M059J (cell line): ENCODE measurements around the gene HLA-DPA1. TPM values are rescaled to one million over a fixed set of nuclear protein-coding genes. Genes with fewer than 3 reads are reported as not detected.
A peak's percentile ranks its signal among the peaks of the same experiment; 100 is the strongest.

Experiments
- DNase-seq: peaks from one replicate; pipeline ENCODE4 v3.0.0-alpha.2; 2012; ENCODE audit warnings: low read depth
- total RNA-seq: library from RNA; depleted of rRNA; stranded (reverse); fragments of >200 nt; shearing (Covaris generic); gene quantifications from 2 replicates; pipeline ENCODE4 v1.2.3, GENCODE V29; 2014

Gene HLA-DPA1
- total RNA-seq, 1 experiment from 2014 or later = 2.0 TPM

DNA sequence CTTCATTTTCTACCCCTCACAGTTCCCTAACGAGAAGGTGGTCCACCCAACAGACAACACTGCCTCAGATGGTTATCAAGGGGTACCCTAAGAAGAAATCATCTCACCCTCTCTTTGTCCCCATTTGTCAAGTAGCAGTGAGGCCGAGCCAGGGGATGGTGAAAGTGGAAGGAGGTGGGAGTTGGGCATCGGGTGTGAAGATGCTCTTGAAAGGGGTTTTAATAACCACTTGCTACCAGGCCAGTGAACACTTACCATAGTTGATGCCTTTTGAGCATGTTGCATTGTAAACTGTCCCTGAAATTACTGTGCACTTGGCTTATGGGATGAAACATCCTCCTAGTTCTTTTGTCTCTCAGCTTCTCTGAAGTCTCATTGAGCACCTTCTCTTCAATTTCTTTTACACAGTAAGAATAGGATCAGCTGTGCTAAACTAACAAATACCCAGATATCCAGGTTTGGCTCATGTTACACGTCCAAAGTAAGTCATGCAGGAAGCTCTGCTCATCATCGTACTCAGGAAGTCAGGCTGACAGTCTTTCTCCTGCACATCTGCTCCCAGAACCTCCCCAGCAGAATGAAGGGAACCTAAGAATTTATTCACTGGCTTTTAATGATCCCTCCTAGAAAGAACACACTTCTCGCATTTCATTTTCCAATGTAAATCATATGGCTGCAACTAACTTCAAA lies 15.6 kb upstream of the HLA-DPA1 start:
- DNase-seq = no peak

DNA sequence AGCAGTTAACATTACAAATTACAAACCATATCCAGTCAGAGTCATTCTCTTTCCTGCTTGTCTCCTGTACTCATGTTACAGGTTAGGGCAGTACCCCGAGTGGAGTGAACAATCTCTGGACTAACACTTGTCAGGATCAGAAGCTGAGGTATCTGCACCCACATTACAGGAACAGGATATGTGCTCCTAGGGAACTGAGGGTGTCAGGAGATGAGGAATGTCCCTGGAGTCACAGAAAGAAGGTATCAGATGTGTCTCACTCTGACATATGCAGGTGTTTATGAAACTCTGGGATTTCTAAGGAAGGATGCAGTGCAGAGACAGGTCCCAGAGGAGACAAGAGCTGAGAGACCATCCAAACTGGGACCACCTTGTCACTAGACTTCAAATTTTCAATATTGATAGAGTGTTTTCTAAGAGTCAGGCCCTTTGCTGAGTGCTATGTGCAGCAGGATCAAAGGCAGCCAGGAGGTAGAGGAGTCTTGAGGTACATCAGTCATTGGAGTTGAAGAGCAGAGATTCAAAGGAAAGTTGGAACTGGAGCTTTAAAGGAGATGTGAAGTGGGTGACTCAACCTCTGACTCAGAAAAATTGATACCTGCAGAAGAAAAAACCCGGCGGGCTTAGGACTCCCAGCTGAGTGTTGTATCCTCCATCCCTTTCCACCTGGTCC lies 14.9 kb upstream of the HLA-DPA1 start:
- DNase-seq = peak; percentile 30

DNA sequence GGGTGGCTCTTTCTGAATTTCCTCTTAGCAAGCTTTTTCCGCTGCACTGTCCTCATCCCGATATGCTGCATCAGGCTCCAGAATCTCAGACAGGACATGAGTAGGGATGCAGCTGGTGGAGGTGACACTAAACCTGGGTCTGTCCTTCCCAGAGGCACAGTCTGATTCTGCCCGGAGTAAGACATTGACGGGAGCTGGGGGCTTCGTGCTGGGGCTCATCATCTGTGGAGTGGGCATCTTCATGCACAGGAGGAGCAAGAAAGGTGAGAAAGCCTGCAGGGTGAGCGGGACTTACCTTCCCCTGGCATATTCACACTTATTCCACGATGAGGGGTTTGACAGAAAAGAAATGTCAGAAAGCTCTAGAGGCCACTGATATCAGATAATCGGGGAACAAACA lies 12.2 kb upstream of the HLA-DPA1 start:
- no peak for DNase-seq

DNA sequence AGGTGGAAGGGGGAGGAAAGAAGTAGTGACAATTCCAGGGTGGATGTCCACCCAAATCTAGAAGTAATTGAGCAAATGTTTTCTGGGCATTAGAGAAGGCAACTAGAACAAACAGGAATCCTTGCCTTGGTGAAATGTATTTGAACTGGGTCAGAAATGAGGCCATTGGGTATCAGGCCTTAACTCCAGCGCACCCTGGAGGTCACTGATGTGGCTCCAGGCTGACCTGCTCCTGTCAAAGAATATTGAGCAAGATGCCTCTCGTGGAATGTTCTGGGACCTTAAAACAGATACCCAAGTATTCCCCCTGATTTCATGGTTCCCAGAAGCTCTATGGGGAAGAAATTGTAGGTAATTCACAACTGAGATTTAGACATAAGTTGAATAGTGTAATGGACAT lies 9.3 kb upstream of the HLA-DPA1 start:
- peak; percentile 51 for DNase-seq

DNA sequence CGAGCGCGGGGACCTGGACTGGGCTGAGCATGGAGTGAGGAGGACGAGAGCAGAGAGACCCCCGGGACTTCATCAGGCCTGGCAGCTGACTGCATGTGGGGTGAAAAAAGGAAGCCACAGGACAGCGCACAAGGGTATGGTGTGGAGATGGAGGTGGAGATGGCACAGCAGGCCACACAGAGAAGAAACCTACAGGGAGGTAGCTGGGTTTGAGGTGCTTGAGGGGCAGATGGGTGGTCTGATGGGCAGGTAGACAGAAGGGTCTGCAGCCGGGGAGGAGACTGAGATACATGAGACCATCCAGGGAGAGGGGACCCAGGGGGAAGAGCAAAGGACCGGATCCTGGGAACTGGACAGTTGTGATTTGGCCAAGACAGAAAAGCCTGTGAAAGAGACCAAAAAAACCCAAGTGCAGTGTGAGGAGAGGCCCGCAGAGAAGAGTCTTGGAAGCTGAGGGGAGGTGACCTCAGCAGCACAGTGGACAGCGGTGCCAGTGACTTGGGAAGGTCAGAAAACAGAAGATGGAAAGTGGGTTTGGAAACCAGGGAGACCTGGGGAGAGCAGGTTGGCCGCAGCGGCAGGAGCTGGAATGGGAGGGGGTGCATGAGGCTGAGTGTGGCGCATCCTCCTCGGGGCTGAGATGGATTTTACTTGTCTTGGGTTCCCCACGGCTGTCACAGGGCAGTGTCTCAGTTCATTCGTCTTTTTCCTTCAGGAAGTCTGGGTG lies 7.8 kb upstream of the HLA-DPA1 start:
- DNase-seq = no peak

DNA sequence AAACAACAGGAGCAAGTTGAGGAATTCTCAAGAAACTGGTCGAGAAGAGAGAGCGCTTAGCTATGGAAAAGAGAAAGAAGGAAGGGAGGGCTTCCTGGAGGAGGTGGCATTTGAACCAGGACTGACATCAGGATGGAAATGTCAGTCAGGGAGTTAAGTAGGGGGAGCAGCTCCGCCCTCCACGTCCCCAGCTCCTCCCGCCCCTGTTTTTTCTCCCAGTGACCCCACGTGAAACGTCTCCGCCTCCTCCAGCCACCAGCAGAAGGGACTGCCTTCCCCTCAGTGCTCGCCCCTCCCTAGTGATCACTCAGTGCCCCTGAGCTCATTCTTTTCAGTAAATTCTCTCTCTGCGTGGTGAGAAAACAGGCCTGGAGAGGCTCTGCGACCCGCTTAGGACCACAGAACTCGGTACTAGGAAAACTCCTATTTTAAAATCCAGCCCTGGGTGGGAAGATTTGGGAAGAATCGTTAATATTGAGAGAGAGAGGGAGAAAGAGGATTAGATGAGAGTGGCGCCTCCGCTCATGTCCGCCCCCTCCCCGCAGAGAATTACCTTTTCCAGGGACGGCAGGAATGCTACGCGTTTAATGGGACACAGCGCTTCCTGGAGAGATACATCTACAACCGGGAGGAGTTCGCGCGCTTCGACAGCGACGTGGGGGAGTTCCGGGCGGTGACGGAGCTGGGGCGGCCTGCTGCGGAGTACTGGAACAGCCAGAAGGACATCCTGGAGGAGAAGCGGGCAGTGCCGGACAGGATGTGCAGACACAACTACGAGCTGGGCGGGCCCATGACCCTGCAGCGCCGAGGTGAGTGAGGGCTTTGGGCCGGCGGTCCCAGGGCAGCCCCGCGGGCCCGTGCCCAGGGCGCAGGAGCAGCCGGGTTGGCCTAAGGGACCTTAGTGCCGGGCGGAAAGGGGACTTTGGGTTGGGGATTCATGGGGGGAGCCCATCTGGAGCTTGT lies 7.0 kb upstream of the HLA-DPA1 start:
- DNase-seq = no peak

DNA sequence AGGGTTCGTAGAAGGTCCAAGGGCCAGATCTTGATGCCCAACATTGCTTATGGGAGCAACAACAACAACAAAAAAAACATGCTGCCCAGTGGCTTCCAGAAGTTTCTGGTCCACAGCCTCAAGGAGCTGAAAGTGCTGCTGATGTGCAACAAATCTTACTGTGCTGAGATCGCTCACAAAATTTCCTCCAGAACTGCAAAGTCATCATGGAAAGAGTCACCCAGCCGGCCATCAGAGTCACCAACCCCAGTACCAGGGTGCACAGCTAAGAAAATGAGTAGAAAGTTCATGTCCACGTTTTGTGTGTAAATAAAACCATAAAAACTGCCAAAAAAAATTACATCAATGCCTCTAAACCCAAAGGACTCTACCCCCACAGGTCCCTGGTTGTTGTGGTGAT lies 6.1 kb upstream of the HLA-DPA1 start:
- no peak for DNase-seq

DNA sequence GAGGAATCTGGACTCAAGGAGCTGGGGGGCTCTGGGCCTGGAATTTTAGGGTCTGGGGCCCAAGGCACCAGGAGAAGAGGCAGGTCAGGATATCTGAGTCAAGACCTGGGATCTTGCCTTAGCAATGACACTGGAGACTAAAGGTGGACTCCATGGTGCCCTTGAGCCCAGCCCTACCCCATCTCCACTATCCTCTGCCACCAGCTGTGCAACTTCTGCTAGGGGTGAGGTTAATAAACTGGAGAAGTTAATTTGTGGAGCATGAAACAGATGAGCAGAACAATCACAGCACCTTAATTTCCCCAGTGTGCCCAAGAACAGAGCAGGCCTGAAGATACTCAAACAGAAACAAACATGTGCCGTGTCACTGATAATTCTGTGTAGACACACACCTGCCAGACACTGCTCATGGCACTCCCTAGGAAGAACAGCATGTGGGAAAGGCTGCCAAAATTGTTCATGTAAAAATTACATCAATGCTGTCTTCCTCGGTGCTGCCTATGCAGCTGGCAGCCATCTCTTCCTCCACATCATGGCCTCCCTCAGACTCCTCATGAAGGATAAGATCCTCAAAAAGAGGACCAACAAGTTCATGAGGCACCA lies 5.6 kb upstream of the HLA-DPA1 start:
- DNase-seq = no peak

DNA sequence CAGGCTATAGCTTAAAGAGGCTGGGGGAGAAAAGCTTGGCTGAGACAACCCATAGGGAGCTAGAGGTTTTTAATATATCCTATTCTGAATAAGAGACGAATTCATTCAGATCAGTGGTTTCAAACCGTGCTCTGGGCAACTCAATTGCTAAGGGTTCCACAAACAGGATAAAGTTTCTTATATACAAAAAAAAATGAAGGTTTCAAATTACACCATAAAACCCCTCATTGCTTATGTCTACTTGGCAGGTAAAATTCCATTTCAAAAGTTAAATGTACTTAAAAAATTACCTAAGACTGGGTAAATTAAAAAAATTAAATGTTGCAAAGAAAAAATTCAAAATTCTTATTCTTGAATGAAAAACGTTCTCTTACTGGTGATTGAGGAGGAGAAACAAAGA lies 5.0 kb upstream of the HLA-DPA1 start:
- no peak for DNase-seq

DNA sequence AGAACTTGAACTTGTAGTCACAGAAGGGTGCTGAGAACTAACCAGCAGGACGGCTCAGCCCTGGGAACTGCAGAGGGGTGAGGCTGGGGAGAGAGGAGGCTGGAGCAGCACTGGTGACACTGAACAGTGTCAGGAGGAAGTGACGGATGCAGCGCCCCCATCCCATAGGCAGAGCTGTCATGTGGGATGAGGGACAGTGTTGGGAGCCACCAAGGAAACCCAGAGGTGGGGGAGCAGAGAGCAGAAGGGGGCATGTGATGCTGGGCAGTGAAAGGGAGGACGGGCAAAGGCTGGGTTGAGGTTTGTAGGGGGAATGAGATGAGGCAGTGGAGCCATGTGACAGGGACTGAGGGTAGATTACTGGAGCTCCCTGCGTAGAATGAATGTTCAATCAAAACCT lies 4.5 kb upstream of the HLA-DPA1 start:
- no peak for DNase-seq

DNA sequence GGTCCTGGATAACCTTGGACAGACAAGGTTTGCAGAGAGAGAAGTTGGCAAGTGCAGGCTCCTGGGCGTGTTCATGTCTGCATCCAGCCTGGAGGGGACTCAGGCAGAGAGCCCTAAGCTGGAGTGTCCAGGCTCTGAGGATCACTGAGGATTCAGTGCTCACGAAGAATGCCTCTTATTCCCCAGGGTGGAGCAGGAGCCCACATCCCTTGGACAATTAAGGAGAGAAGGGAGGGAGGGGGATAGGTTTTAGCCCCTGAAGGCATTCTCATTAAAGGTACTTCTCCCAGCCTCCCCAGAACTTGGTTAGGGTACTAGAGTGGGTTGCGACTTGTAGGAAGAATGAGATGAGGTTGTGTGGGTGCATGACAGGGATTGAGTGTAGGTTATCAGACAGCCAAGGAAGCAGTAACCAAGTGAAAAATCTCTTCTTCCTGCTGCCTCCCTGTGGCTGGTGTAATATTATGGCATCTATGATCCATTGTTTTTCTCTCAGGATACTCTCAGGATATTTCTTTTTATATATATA lies 3.0 kb upstream of the HLA-DPA1 start:
- DNase-seq = no peak

DNA sequence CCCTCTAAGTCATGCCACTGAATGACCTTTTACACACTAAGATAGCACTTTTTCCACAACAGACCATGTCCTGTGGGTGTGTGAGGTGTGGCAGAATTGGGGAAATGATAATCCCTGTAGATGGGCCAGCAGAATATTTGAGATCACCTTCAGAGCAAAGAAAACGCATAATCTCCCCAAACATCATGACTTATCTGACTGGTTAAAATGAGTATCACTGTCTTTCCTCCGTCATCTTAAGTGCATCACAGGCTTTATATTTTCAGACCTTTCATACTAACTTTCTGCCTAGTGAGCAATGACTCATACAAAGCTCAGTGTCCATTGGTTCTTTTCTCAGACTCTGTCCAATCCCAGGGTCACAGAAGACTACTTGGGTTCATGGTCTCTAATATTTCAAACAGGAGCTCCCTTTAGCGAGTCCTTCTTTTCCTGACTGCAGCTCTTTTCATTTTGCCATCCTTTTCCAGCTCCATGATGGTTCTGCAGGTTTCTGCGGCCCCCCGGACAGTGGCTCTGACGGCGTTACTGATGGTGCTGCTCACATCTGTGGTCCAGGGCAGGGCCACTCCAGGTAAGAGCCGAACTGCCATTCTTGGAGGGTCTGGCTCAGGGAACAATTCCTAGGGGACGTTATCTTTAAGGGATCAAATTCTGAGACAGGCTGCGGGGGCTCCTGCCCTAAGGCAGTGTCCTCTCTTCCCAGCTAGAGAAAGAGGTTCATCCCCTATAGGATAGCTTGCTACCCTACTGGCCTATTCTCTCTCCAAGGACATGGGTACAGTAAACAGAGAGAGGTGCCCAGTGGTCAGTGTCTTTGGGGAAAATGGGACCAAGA lies 2.3 kb upstream of the HLA-DPA1 start, which contains the start of gene HLA-DPB1:
Gene HLA-DPB1, plus strand, starts transcription at position 423 of the 838 bp plus-strand sequence. Its CDS starts 52 bp downstream, at position 475.
- peak; percentile 69 for DNase-seq

DNA sequence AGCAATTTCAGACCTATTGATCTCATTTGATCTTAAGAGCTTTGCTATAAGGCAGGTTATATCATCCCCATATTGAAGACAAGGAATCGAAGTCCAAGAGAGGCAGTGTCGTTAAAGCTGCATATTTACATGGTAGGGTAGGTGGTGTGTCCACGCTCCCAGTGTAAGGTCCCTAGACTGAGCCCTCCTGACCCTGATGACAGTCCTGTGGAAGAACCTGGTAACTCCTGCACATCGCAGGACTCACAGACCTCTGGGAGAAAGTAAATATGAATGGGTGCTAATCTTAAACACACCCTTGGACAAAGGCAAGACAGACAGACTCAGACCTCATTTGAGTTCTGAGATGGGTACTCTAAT lies 1.7 kb upstream of the HLA-DPA1 start:
- no peak for DNase-seq

DNA sequence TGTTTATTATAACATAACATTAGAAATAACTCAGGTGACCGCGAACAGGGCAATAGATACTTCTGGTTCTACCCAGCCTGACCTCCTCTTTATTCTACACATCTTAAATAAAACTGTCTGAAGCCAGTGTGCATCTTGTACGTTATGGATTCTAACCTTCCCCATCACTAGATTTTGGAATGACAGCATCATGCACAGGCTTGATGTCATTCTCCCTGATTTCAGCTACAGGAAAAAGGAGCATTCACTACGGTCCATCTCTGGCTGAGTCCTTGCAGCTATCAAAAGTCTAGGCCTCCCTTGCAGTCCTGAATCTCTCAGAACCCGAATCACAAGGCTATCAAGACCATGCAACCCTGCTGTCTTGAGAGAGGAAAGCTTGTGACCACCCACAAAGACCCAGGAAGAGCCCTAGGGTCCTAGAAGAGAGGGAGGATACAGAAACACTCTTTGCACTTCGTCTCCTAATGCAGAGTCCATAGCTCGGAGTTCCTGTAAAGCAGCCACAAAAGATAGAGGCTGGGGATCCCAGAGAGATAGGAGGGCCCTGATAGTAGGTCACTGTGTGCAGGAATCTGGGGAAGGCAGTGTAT lies 845 bp downstream of the HLA-DPA1 start:
- DNase-seq = no peak

DNA sequence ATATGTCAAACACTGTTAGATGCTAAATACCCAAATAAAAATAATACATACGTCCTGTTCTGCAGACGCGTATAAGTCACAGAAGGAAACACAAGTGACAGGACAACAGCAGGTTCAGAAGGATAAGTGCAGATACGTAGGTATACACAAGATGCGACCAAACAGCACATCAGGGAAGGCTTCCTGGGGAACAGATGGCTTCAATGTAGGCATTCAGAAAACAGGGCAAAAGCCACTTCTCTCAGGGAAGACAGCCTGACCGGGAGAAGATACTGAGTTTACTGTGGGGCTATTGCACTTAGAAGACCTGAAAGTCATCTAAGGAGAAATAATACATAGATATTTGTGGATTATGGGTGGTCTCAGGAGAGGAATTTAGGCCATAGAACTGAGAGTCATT lies 1.9 kb downstream of the HLA-DPA1 start:
- no peak for DNase-seq

DNA sequence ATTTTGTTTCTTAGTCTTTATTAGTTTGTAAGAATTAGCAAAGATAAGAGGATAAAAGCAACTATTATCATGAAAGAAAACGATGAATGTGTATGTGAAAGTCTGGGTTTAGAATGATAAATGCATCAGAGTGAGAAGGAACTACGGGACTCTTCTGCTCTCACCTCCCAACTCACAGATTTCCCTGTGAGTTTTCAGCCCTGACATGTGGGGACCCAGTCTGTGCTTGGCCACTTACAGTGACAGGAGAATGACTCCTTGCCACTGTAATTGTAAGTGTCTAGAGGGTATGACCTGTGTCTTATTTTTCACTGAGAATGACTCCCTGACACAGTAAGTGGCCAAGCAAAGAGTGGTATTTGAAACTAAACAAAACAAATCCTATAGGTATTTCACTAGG lies 2.5 kb downstream of the HLA-DPA1 start:
- no peak for DNase-seq

DNA sequence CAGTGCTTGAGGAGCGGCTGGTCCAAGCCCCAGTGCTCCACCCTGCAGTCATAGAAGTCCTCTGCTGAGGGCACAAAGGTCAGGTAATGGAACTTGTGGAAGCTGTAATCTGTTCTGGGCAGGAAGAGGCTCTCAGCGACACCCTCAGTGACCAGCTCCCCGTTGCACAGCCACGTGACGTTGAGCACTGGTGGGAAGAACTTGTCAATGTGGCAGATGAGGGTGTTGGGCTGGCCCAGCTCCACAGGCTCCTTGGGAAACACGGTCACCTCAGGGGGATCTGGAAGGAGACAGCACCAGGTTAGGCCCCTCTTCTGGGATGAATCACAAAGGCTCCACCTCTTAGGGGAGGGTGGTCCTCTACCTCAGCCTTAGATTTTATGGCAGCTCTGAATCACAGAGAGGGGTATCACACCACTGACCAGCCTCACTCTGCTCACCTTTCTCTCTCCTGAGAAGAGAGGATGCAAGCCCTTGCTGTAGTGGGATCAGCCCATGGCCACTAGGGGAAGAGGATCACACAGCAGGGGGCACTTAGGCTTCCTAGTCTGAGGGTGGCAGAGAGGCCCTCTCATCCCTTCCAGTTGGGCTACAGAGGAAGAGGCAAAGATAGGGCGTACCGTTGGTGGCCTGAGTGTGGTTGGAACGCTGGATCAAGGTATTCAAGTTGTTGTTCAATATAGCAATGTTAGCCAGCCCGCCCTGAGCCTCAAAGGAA lies 4.3 kb downstream of the HLA-DPA1 start:
- no peak for DNase-seq

DNA sequence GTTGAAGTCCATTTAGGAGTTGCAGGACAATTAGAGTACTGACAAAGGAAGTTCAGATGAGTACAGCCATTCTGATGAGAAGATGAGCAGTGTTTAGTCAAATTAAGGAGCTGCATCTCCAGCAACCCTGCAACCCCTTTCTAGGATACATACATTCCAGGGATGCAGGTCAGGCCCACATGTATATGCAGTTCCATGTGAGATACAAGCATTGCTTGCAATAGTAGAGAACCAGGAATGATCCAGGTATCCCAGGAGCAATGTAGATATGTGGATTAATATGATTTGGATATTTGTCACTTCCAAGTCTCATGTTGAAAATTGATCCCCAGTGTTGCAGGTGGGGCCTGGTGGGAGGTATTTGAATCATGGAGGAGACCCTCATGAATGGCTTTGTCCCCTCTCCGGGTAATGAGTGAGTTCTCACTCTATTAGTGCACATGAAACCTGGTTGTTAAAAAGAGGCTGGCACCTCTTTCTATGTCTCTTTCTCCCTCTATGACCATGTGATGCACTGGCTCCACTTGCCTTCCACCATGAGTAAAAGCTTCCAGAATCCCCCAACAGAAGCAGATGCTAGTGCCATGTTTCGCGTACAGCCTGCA lies 6.4 kb downstream of the HLA-DPA1 start:
- no peak for DNase-seq

DNA sequence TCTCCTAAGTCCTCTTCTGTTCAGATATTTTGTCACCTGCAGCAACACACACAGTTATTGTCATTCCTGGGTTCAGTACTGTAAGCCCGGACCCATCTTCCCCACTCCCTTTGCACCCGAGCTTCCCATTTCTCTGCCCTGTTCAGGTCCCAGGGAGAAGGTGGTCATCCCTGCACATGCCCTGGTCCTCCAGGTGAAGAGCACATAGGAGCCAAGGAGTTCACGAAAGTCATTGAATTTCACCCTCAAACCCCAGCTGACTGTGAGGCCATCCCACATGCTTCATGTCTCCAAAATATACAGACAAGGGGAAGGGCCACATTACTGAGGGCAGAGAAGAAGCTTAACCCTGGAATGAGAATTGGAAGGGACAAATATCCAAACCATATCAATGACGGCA lies 8.1 kb downstream of the HLA-DPA1 start:
- no peak for DNase-seq
